Heart right ventricle (tissue), 16 donors: ENCODE results near the gene MRGPRF. TPM values are rescaled to one million over a fixed set of nuclear protein-coding genes. Genes with fewer than 3 reads are reported as not detected.
A peak's percentile ranks its signal among the peaks of the same experiment; 100 is the strongest.

Experiments
- ATAC-seq, 8 donors: fragments of 200-7000 bp; cut with Tn5 transposase; one replicate each; pipeline ENCODE4 v1.9.1; 2020; ENCODE audit warnings: mild to moderate bottlenecking in 8 of 8, moderate library complexity in 8 of 8, moderate number of reproducible peaks in 1 of 8
- DNase-seq, 2 donors: peaks; one replicate each; pipeline ENCODE4 v3.0.0-alpha.2; 2020
- H3K27ac ChIP-seq, 10 donors: fragments of 200-600 bp; sonication (generic) in 2 of 10; one replicate each; pipeline versions ENCODE4 v1.5.0 to v1.8.0; 2020 to 2022; ENCODE audit warnings: mild to moderate bottlenecking in 3 of 10
- H3K27me3 ChIP-seq, 7 donors: fragments of 200-600 bp; one replicate each; pipeline ENCODE4 v1.8.0; 2021 to 2022; ENCODE audit warnings: mild to moderate bottlenecking in 2 of 7
- H3K36me3 ChIP-seq, 9 donors: fragments of 200-600 bp; sonication (generic) in 1 of 9; one replicate each; pipeline versions ENCODE4 v1.5.0 to v1.8.0; 2020 to 2022; ENCODE audit warnings: mild to moderate bottlenecking in 2 of 9
- H3K4me1 ChIP-seq, 9 donors: fragments of 200-600 bp; sonication (generic) in 1 of 9; one replicate each; pipeline versions ENCODE4 v1.5.0 to v1.8.0; 2020 to 2022; ENCODE audit warnings: mild to moderate bottlenecking in 4 of 9
- H3K4me3 ChIP-seq, 10 donors: fragments of 200-600 bp; sonication (generic) in 2 of 10; one replicate each; pipeline versions ENCODE4 v1.5.0 to v1.8.0; 2020 to 2022; ENCODE audit warnings: mild to moderate bottlenecking in 7 of 10, moderate library complexity in 2 of 10
- H3K9me3 ChIP-seq, 11 donors: fragments of 200-600 bp in 10 of 11; sonication (generic) in 2 of 11; one replicate each; pipeline versions ENCODE4 v1.5.0 to v1.8.0; 2013 to 2022; ENCODE audit warnings: mild to moderate bottlenecking in 2 of 11, control low read depth in 1 of 11, moderate library complexity in 1 of 11
- CTCF ChIP-seq, 9 donors: fragments of 200-600 bp; sonication (generic) in 2 of 9; IDR thresholded peaks; one replicate each; pipeline versions ENCODE4 v1.5.0 to v1.8.0; 2021 to 2022; ENCODE audit warnings: antibody characterized with exemption in 9 of 9, mild to moderate bottlenecking in 5 of 9, moderate library complexity in 1 of 9
- WGBS, 2 donors: extraction: QIAGEN DNeasy Blood & Tissue Kit; methylation state at CpG; one replicate each; pipeline ENCODE4 v1.1.7; 2013; ENCODE audit warnings: inconsistent platforms in 1 of 2; 5-methylcytosine and 5-hydroxymethylcytosine counted together
- intact Hi-C, 10 donors: fragments of 100-400 bp; cut with DNase I; formaldehyde crosslinking; loops; one replicate each; pipeline versions ENCODE4 v1.11.1 to v1.14.2; 2022
- polyA plus RNA-seq, 2 donors: library from polyadenylated mRNA; stranded (reverse); fragments of 200-250 nt; gene quantifications; one replicate each; pipeline ENCODE4 v1.2.3, GENCODE V29; 2013
- total RNA-seq, 10 donors: library from RNA; stranded (reverse); fragmentation: NEBNext Ultra II Directional in 3 of 10; extraction: Animal tissue kit (Norgen Biotek cat#: 25700) in 3 of 10; gene quantifications; one replicate each; pipeline versions ENCODE4 v1.2.1 to v1.2.4, GENCODE V29; 2021 to 2023
- donor health status: Arrhythmogenic right ventricular cardiomyopathy.
- donor health status: ischemic (EF 13 %, LVEDD 7.1; RV severe dilation, severe dysfunction).
- donor health status: healthy with polysubstance abuse.
- donor health status: DM: no; HTN: yes; CAD: no.
- donor health status: DM: no; HTN: no; CAD: no.
- donor health status: ischemic (EF 25% LVEDD 6.9; RV normal size, moderate dysfunction).
- donor health status: ischemic (EF 25% LVEDD 5.7; RV mildly dilated, moderate dysfunction).
- donor health status: healthy.
- donor health status: DM: yes; HTN: yes; CAD: no.
- donor health status: Ischemic cardiomyopathy.
- donor health status: ischemic (EF 35%, LVEDD 5.7; RV mildly dilated, moderate dysfunction).
- donor health status: nonischemic (EF 11% LVEDD 7.7; RV severe dilation, severe dysfunction).
- donor health status: DM: yes; HTN: yes; CAD: no.
- donor health status: PGD.
- donor health status: ischemic (EF 29% LVEDD 5.4; RV normal size, mild dysfunction).
- donor health status: nonischemic (EF 23%, LVEDD 6.1; RV moderate dilation, normal function).

MRGPRF gene
- total and polyA plus RNA-seq, 12 donors = 0.98 to 10.7 (median 2.4) TPM

GRCh38 chr11:69037544-69037943 is 24.5 kb upstream of the MRGPRF start:
- intact Hi-C loops = no loop called here
- no peak overlapping the region for H3K27ac ChIP-seq
- 83 to 87% methylated on average over 8 of the region's 8 CpGs for WGBS, 2 donors

GRCh38 chr11:69037074-69037473 is 24.0 kb upstream of the MRGPRF start:
- H3K4me1 ChIP-seq = peaks cover 0 to 21% (median 5%) of the 10 kb centered on the region in 9 donors
- H3K27ac ChIP-seq = no peak overlapping the region
- H3K4me3 ChIP-seq = no peak overlapping the region
- 91 to 94% methylated on average over 18 of the region's 18 CpGs for WGBS, 2 donors
- no peak for DNase-seq
- no peaks in the 10 kb centered on the region for H3K36me3 ChIP-seq
- H3K9me3 ChIP-seq = no peaks in the 10 kb centered on the region
- intact Hi-C loops = no loop called here
- no peak for ATAC-seq
- TF ChIP-seq CTCF (IDR thresholded peaks at IDR 0.05) = no peak
- peaks cover 0 to 11% (median 0%) of the 10 kb centered on the region in 7 donors for H3K27me3 ChIP-seq

More at GRCh38 chr11:69037544-69037943, 24.5 kb upstream of the MRGPRF start:
- H3K4me1 ChIP-seq = peaks cover 0 to 21% (median 5%) of the 10 kb centered on the region in 9 donors
- peaks cover 0 to 11% (median 0%) of the 10 kb centered on the region in 7 donors for H3K27me3 ChIP-seq
- H3K9me3 ChIP-seq = no peaks in the 10 kb centered on the region
- H3K4me3 ChIP-seq = no peak overlapping the region
- H3K36me3 ChIP-seq = no peaks in the 10 kb centered on the region
- DNase-seq (no peak), ATAC-seq (no peak)
- no peak for TF ChIP-seq CTCF (IDR thresholded peaks at IDR 0.05)

GRCh38 chr11:69035946-69036340 is 22.9 kb upstream of the MRGPRF start:
- 59 to 66% methylated on average over 11 of the region's 11 CpGs for WGBS, 2 donors
- H3K27me3 ChIP-seq = peaks cover 0 to 11% (median 0%) of the 10 kb centered on the region in 7 donors
- DNase-seq = peak in 1 of 2 donors; percentile 60
- peaks cover 0 to 14% (median 0%) of the 10 kb centered on the region in 9 donors for H3K4me1 ChIP-seq
- intact Hi-C loops = no loop called here
- TF ChIP-seq CTCF (IDR thresholded peaks at IDR 0.05) = no peak
- H3K9me3 ChIP-seq = no peaks in the 10 kb centered on the region
- no peak overlapping the region for H3K4me3 ChIP-seq
- peak overlapping the region in 2 of 10 donors; percentile 35 to 60 for H3K27ac ChIP-seq
- ATAC-seq = peak in 5 of 8 donors; percentile 29 to 57 (median 50)
- H3K36me3 ChIP-seq = no peaks in the 10 kb centered on the region

GRCh38 chr11:69035150-69035945 is 22.3 kb upstream of the MRGPRF start:
- no peak for TF ChIP-seq CTCF (IDR thresholded peaks at IDR 0.05)
- DNase-seq = peak in 1 of 2 donors; percentile 56
- Histone ChIP-seq H3K4me1 (peaks cover 0 to 8% (median 0%) of the 10 kb centered on the region in 9 donors), H3K36me3 (no peaks in the 10 kb centered on the region), H3K4me3 (no peak overlapping the region), H3K9me3 (no peaks in the 10 kb centered on the region), H3K27me3 (peaks cover 0 to 11% (median 0%) of the 10 kb centered on the region in 7 donors), H3K27ac (peak overlapping the region in 4 of 10 donors; percentile 35 to 60 (median 40))
- ATAC-seq = peak; percentile 24 to 71 (median 50)
- intact Hi-C loops = no loop called here
- 69 to 74% methylated on average over 21 of the region's 21 CpGs for WGBS, 2 donors
